PC-3 (cell line): ENCODE measurements around the gene AQP3. TPM values are rescaled to one million over a fixed set of nuclear protein-coding genes. Genes with fewer than 3 reads are reported as not detected.
A peak's percentile ranks its signal among the peaks of the same experiment; 100 is the strongest.

ENCODE experiments used
- ATAC-seq: fragments of 200-7000 bp; cut with Tn5 transposase; 2 replicates; pipeline ENCODE4 v1.9.1; 2020; ENCODE audit warnings: mild to moderate bottlenecking, moderate library complexity
- BruUV-seq: library from RNA; stranded (reverse); fragments of 400-500 nt; replicated peaks from 2 replicates; lab custom pipeline; 2021; lab: Mats Ljungman, UMichigan
- CTCF ChIA-PET: fragments of 300-600 bp; sonication (Branson Sonifier 250); formaldehyde crosslinking; loops from one replicate; lab custom pipeline; 2022; ENCODE audit warnings: antibody characterized with exemption; lab: Charles Lee
- POLR2A ChIA-PET: fragments of 300-600 bp; sonication (Branson Sonifier 250); formaldehyde crosslinking; loops from one replicate; lab custom pipeline; 2022; ENCODE audit warnings: antibody characterized with exemption; ENCODE audit not compliant: unreplicated experiment; lab: Charles Lee
- DNase-seq: peaks from one replicate; pipeline ENCODE4 v3.0.0-alpha.2; 2015
- H2AFZ ChIP-seq: fragments of 300-600 bp; sonication (generic); 2 replicates; pipeline ENCODE4 v1.6.0; 2016; ENCODE audit warnings: antibody characterized with exemption, low read length
- H3F3A ChIP-seq: fragments of 300-600 bp; sonication (generic); one replicate; pipeline ENCODE4 v1.6.0; 2017; ENCODE audit warnings: antibody characterized with exemption, low read length, control low read depth, mild to moderate bottlenecking; ENCODE audit not compliant: unreplicated experiment
- H3K27ac ChIP-seq: fragments of 300-600 bp; sonication (generic); 2 replicates; pipeline ENCODE4 v1.5.1; 2016; ENCODE audit warnings: mild to moderate bottlenecking, low read length
- H3K27me3 ChIP-seq: fragments of 300-600 bp; sonication (generic); 2 replicates; pipeline ENCODE4 v1.6.1; 2016; ENCODE audit warnings: low read length, mixed read lengths
- H3K36me3 ChIP-seq: fragments of 300-600 bp; sonication (generic); 2 replicates; pipeline ENCODE4 v1.6.1; 2016; ENCODE audit warnings: low read depth, mixed run types, low read length, mixed read lengths
- H3K4me1 ChIP-seq: fragments of 300-600 bp; sonication (generic); 2 replicates; pipeline ENCODE4 v1.5.1; 2016; ENCODE audit warnings: low read length; ENCODE audit not compliant: insufficient read depth
- H3K4me2 ChIP-seq: fragments of 300-600 bp; sonication (generic); 2 replicates; pipeline ENCODE4 v1.6.0; 2016; ENCODE audit warnings: low read length
- H3K4me3 ChIP-seq: fragments of 300-600 bp; sonication (generic); 2 replicates; pipeline ENCODE4 v1.5.1; 2016; ENCODE audit warnings: mild to moderate bottlenecking, low read length, mixed read lengths
- H3K79me2 ChIP-seq: fragments of 300-600 bp; sonication (generic); 2 replicates; pipeline ENCODE4 v1.6.1; 2017; ENCODE audit warnings: low read length, mixed read lengths
- H3K9ac ChIP-seq: fragments of 300-600 bp; sonication (generic); 2 replicates; pipeline ENCODE4 v1.6.0; 2016; ENCODE audit warnings: mild to moderate bottlenecking, low read length
- H3K9me2 ChIP-seq: fragments of 300-600 bp; sonication (generic); replicated peaks from 2 replicates; pipeline ENCODE4 v1.6.1; 2016; ENCODE audit warnings: mixed run types, low read length, mixed read lengths
- H3K9me3 ChIP-seq: fragments of 300-600 bp; sonication (generic); 2 replicates; pipeline ENCODE4 v1.6.1; 2016; ENCODE audit warnings: low read length, mixed read lengths
- H4K20me1 ChIP-seq: fragments of 300-600 bp; sonication (generic); 2 replicates; pipeline ENCODE4 v1.6.1; 2016; ENCODE audit warnings: low read length, mixed read lengths
- EZH2 ChIP-seq: fragments of 300-600 bp; sonication (generic); IDR thresholded peaks from one replicate; pipeline ENCODE4 v1.6.1; 2017; ENCODE audit warnings: antibody characterized with exemption, mild to moderate bottlenecking, low read length; ENCODE audit not compliant: unreplicated experiment
- EZH2phosphoT487 ChIP-seq: fragments of 300-600 bp; sonication (generic); IDR thresholded peaks from 2 replicates; pipeline ENCODE4 v1.6.1; 2018; ENCODE audit warnings: mild to moderate bottlenecking, antibody characterized with exemption, low read length, borderline replicate concordance
- intact Hi-C: fragments of 100-400 bp; cut with micrococcal nuclease; formaldehyde crosslinking; loops from 2 replicates; pipeline ENCODE4 v1.9.0; 2023
- total RNA-seq: library from RNA; depleted of rRNA; stranded (reverse); fragments of >200 nt; gene quantifications from 2 replicates; pipeline ENCODE4 v1.2.3, GENCODE V29; 2014
- TF ChIP-seq, protein P1 (sequence below): fragments of 300-600 bp; sonication (generic); conservative IDR thresholded peaks from 2 replicates; pipeline ENCODE4 v1.5.1; 2017; ENCODE audit warnings: antibody characterized with exemption, low read depth, mild to moderate bottlenecking, low read length

Gene AQP3
- total RNA-seq, 1 experiment from 2014 or later, result 5.1 TPM

GRCh38 chr9:33447799-33448553 is 583 bp upstream of the AQP3 start:
- TF ChIP-seq EZH2phosphoT487 (no peak), EZH2 (no peak)
- TF ChIP-seq, protein P1, sequence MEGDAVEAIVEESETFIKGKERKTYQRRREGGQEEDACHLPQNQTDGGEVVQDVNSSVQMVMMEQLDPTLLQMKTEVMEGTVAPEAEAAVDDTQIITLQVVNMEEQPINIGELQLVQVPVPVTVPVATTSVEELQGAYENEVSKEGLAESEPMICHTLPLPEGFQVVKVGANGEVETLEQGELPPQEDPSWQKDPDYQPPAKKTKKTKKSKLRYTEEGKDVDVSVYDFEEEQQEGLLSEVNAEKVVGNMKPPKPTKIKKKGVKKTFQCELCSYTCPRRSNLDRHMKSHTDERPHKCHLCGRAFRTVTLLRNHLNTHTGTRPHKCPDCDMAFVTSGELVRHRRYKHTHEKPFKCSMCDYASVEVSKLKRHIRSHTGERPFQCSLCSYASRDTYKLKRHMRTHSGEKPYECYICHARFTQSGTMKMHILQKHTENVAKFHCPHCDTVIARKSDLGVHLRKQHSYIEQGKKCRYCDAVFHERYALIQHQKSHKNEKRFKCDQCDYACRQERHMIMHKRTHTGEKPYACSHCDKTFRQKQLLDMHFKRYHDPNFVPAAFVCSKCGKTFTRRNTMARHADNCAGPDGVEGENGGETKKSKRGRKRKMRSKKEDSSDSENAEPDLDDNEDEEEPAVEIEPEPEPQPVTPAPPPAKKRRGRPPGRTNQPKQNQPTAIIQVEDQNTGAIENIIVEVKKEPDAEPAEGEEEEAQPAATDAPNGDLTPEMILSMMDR, result no peak
- Histone ChIP-seq H3K36me3 (no peaks in the 10 kb centered on the region), H3K79me2 (no peaks in the 10 kb centered on the region), H3K4me2 (peak overlapping the region; percentile 97), H3K27ac (no peak overlapping the region), H3K4me1 (peaks cover 33% of the 10 kb centered on the region), H3K27me3 (no peaks in the 10 kb centered on the region), H3F3A (no peaks in the 10 kb centered on the region), H3K4me3 (peak overlapping the region; percentile 72), H3K9me3 (no peaks in the 10 kb centered on the region), H3K9ac (no peak overlapping the region), H4K20me1 (no peaks in the 10 kb centered on the region), H2AFZ (peak overlapping the region; percentile 35; the same call in 1 of the 2 replicates), H3K9me2 (no peaks in the 10 kb centered on the region)
- ATAC-seq, result no peak
- BruUV-seq, result no TSS peak
- CTCF ChIA-PET, result interaction anchor here (0.6 to 1.3 kb wide), 4 partner anchors 17 to 73 kb away, joined by 3 to 4 read pairs (median 4); no protein-coding TSS in a partner anchor
- intact Hi-C loops, result loop anchor here (5.0 kb wide), 1 partner anchor 41 kb away; no protein-coding TSS in a partner anchor
- POLR2A ChIA-PET, result no interaction called here
- DNase-seq, result no peak

GRCh38 chr9:33446240-33446945 is 1.0 kb downstream of the AQP3 start:
- Histone ChIP-seq H3K4me3 (peak overlapping the region; percentile 72), H3K9me3 (no peaks in the 10 kb centered on the region), H3K4me2 (peak overlapping the region; percentile 97), H3K4me1 (peaks cover 38% of the 10 kb centered on the region), H3K36me3 (no peaks in the 10 kb centered on the region), H3K27me3 (no peaks in the 10 kb centered on the region), H3K27ac (peak overlapping the region; percentile 75), H3K9me2 (no peaks in the 10 kb centered on the region), H3K79me2 (no peaks in the 10 kb centered on the region), H3F3A (no peaks in the 10 kb centered on the region), H3K9ac (peak overlapping the region; percentile 40; the same call in 1 of the 2 replicates), H2AFZ (no peak overlapping the region), H4K20me1 (no peaks in the 10 kb centered on the region)
- POLR2A ChIA-PET, result no interaction called here
- BruUV-seq, result no TSS peak
- CTCF ChIA-PET, result interaction anchor here (0.9 to 1.3 kb wide), 2 partner anchors 14 to 43 kb away, joined by 4 to 5 read pairs; no protein-coding TSS in a partner anchor
- intact Hi-C loops, result loop anchor here (5.0 kb wide), 1 partner anchor 39 kb away; no protein-coding TSS in a partner anchor
- ATAC-seq (peak; percentile 13; the same call in 1 of the 2 replicates), DNase-seq (peak; percentile 45)
- TF ChIP-seq, protein P1, result no peak
- TF ChIP-seq EZH2 (no peak), EZH2phosphoT487 (no peak)
